Medulla oblongata (tissue), 1 donor: ENCODE data around the gene HTR1E.
"Not testable (repeated sequence)": the region's sequence is repeated elsewhere in the genome, so short reads cannot be mapped to it uniquely, and the experiment has no call there.

Experiments
- DNase-seq: peaks from one replicate; pipeline ENCODE4 v3.0.0-alpha.2; 2015; ENCODE audit errors: extremely low spot score

Gene HTR1E

GRCh38 chr6:86978251-86978650 is 40.9 kb downstream of the HTR1E start:
- DNase-seq = no peak

GRCh38 chr6:87001494-87001893 is 64.2 kb downstream of the HTR1E start:
- no peak for DNase-seq

- not testable (repeated sequence) for DNase-seq
Observed at GRCh38 chr6:87002391-87002790, 65.1 kb downstream of the HTR1E start.

- DNase-seq = not testable (repeated sequence)
Observed at GRCh38 chr6:87006541-87006940, 69.2 kb downstream of the HTR1E start.

- not testable (repeated sequence) for DNase-seq
Observed at GRCh38 chr6:87009581-87009980, 72.3 kb downstream of the HTR1E start.

- DNase-seq = no peak
Observed at GRCh38 chr6:87012035-87012434, 74.7 kb downstream of the HTR1E start.

GRCh38 chr6:87012743-87013142 is 75.4 kb downstream of the HTR1E start:
- no peak for DNase-seq

GRCh38 chr6:87016772-87017171 is 79.4 kb downstream of the HTR1E start:
- DNase-seq = no peak

GRCh38 chr6:87027021-87027420 is 89.7 kb downstream of the HTR1E start:
- no peak for DNase-seq

- peak; percentile 52 for DNase-seq
Observed at GRCh38 chr6:87029711-87030314, 92.5 kb downstream of the HTR1E start.

GRCh38 chr6:87040729-87041128 is 103.4 kb downstream of the HTR1E start:
- no peak for DNase-seq

GRCh38 chr6:87045521-87046075 is 108.3 kb downstream of the HTR1E start:
- DNase-seq = no peak

- DNase-seq = no peak
Observed at GRCh38 chr6:87049779-87050178, 112.5 kb downstream of the HTR1E start.

- no peak for DNase-seq
Observed at GRCh38 chr6:87053312-87053711, 116.0 kb downstream of the HTR1E start.

GRCh38 chr6:87054143-87054833 is 117.0 kb downstream of the HTR1E start:
- DNase-seq = no peak

- no peak for DNase-seq
Observed at GRCh38 chr6:87059943-87060342, 122.6 kb downstream of the HTR1E start.

GRCh38 chr6:87065117-87065516 is 127.8 kb downstream of the HTR1E start:
- DNase-seq = no peak
